Left lung (tissue), 14 donors: ENCODE data around the gene ZNF726. TPM values are rescaled to one million over a fixed set of nuclear protein-coding genes. Genes with fewer than 3 reads are reported as not detected.

ENCODE experiments used
- ATAC-seq: fragments of 200-7000 bp; cut with Tn5 transposase; one replicate; pipeline ENCODE4 v1.9.1; 2020; ENCODE audit warnings: moderate library complexity
- DNase-seq, 4 donors: peaks; one replicate each; pipeline ENCODE4 v3.0.0-alpha.2; 2013 to 2020
- H3K27ac ChIP-seq, 2 donors: fragments of 200-600 bp; sonication (generic) in 1 of 2; one replicate each; pipeline versions ENCODE4 v1.5.0 to v1.8.0; 2020 to 2021
- H3K27me3 ChIP-seq, 2 donors: fragments of 200-600 bp; sonication (generic) in 1 of 2; one replicate each; pipeline versions ENCODE4 v1.5.0 to v1.8.0; 2020 to 2021
- H3K36me3 ChIP-seq, 2 donors: fragments of 200-600 bp; sonication (generic) in 1 of 2; one replicate each; pipeline versions ENCODE4 v1.5.0 to v1.8.0; 2020 to 2021
- H3K4me1 ChIP-seq, 2 donors: fragments of 200-600 bp; one replicate each; pipeline ENCODE4 v1.8.0; 2021
- H3K4me3 ChIP-seq, 2 donors: fragments of 200-600 bp; sonication (generic) in 1 of 2; one replicate each; pipeline versions ENCODE4 v1.5.0 to v1.8.0; 2020 to 2021; ENCODE audit warnings: mild to moderate bottlenecking in 1 of 2
- H3K9me3 ChIP-seq, 2 donors: fragments of 200-600 bp; sonication (generic) in 1 of 2; one replicate each; pipeline versions ENCODE4 v1.5.0 to v1.8.0; 2020 to 2021
- intact Hi-C, 2 donors: fragments of 100-400 bp; cut with DNase I; formaldehyde crosslinking; loops; one replicate each; pipeline versions ENCODE4 v1.11.2 to v1.14.2; 2022
- long read RNA-seq, 12 donors: library from polyadenylated mRNA in 2 of 12; unstranded in 2 of 12; transcript quantifications; one replicate each; pipeline ENCODE4 v2.0.0 and lab custom pipeline, GENCODE V29; 2019 to 2026
- polyA plus RNA-seq, 6 donors: library from polyadenylated mRNA; unstranded; fragments of 120-200 nt; gene quantifications; one replicate each; pipeline ENCODE4 v1.2.1, GENCODE V29; 2013; ENCODE audit not compliant: insufficient read length in 6 of 6
- total RNA-seq, 2 donors: library from RNA; stranded (reverse); fragmentation: NEBNext Ultra II Directional; extraction: Animal tissue kit (Norgen Biotek cat#: 25700); gene quantifications; one replicate each; pipeline ENCODE4 v1.2.1, GENCODE V29; 2021
- TF ChIP-seq, protein P1 (sequence below), 2 donors: fragments of 200-600 bp; sonication (generic) in 1 of 2; IDR thresholded peaks; one replicate each; pipeline versions ENCODE4 v1.5.0 to v1.8.0; 2021; ENCODE audit warnings: antibody characterized with exemption in 2 of 2
- donor health status: DM: no; HTN: yes; CAD: no.
- donor health status: DM: no; HTN: no; CAD: no.

The ZNF726 gene
- total RNA-seq (1 to 10 TPM; 4.0 to 5.1 TPM), polyA plus RNA-seq (10 to 100 TPM; 12.3 to 19.4 (median 15.1) TPM)
- long read RNA-seq, donor 1, partial matches to known transcripts: 5 of 22 reads
- long read RNA-seq, donor 1, other reads (novel, unspliced or antisense): 12 of 22 reads
- long read RNA-seq, donor 2, partial matches to known transcripts: 0 of 6 reads
- long read RNA-seq, donor 2, other reads (novel, unspliced or antisense): 0 of 6 reads
- long read RNA-seq, donor 3, partial matches to known transcripts: 0 of 1 reads
- long read RNA-seq, donor 3, other reads (novel, unspliced or antisense): 0 of 1 reads
- long read RNA-seq, donor 4, partial matches to known transcripts: 0 of 2 reads
- long read RNA-seq, donor 4, other reads (novel, unspliced or antisense): 0 of 2 reads
- long read RNA-seq, donor 5, partial matches to known transcripts: 5 of 6 reads
- long read RNA-seq, donor 5, other reads (novel, unspliced or antisense): 0 of 6 reads
- long read RNA-seq, donor 6, partial matches to known transcripts: 0 of 5 reads
- long read RNA-seq, donor 6, other reads (novel, unspliced or antisense): 0 of 5 reads
- long read RNA-seq, donor 7, partial matches to known transcripts: 0 of 1 reads
- long read RNA-seq, donor 7, other reads (novel, unspliced or antisense): 0 of 1 reads
- long read RNA-seq, donor 8, partial matches to known transcripts: 0 of 2 reads
- long read RNA-seq, donor 8, other reads (novel, unspliced or antisense): 0 of 2 reads
- long read RNA-seq, donor 9, partial matches to known transcripts: 0 of 1 reads
- long read RNA-seq, donor 9, other reads (novel, unspliced or antisense): 0 of 1 reads
- long read RNA-seq, donor 10, partial matches to known transcripts: 1 of 1 reads
- long read RNA-seq, donor 10, other reads (novel, unspliced or antisense): 0 of 1 reads
- long read RNA-seq, donor 11: 0 reads
- long read RNA-seq, donor 12: 0 reads

DNA sequence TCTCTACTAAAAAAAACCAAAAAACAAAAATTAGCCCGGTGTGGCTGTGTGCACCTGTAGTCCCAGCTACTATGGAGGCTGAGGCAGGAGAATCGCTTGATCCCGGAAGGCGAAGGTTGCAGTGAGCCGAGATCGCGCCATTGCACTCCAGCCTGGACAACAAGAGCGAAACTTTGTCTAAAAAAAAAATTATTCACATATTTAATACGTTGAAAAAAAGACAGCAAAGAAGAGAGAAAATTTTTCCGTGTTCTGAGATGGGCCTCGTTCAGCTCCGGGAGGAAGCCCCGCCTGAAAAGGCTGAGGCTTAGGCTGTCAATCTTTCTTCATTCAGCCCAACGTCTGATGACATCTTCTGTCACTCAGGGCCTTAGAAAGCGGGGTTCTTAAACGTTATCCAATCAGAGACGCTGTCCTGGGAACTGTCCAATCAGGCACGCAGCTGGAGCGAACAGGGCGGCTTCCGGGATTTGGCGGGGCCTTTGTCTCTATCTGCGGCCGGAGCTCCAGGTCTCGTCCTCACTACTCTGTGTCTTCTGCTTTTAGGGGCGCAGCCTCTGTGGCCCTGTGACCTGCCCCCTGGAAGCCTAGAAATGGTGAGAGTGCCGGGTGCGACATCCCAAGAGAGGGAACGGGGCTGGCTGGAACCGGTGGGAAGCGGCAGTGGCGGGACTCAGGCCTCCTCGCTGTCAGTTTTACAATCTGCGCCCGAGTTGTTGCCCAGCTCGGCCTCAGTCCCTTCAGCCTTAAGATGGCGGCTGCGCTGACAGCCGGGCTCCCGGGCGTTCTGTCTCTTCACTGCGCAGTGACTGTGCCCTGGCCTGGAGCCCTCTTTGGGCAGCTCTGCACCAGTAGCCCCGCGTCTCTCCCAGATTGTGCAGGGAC, at the start of gene ZNF726:
Gene ZNF726 (plus strand): TSS at position 485 of the 885 bp plus-strand sequence. CDS start 109 bp downstream, at position 594.
- ATAC-seq (peak; percentile 94), DNase-seq (peak; percentile 83 to 95 (median 90))
- TF ChIP-seq, protein P1, sequence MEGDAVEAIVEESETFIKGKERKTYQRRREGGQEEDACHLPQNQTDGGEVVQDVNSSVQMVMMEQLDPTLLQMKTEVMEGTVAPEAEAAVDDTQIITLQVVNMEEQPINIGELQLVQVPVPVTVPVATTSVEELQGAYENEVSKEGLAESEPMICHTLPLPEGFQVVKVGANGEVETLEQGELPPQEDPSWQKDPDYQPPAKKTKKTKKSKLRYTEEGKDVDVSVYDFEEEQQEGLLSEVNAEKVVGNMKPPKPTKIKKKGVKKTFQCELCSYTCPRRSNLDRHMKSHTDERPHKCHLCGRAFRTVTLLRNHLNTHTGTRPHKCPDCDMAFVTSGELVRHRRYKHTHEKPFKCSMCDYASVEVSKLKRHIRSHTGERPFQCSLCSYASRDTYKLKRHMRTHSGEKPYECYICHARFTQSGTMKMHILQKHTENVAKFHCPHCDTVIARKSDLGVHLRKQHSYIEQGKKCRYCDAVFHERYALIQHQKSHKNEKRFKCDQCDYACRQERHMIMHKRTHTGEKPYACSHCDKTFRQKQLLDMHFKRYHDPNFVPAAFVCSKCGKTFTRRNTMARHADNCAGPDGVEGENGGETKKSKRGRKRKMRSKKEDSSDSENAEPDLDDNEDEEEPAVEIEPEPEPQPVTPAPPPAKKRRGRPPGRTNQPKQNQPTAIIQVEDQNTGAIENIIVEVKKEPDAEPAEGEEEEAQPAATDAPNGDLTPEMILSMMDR (IDR thresholded peaks at IDR 0.05): no peak
- Histone ChIP-seq H3K4me1 (no peaks in the 10 kb centered on the region), H3K27me3 (no peaks in the 10 kb centered on the region), H3K4me3 (peak within 1 kb of the TSS; percentile 52 to 54), H3K36me3 (no peaks in the 10 kb centered on the region), H3K27ac (peak within 1 kb of the TSS; percentile 59 to 61), H3K9me3 (peaks cover 0 to 4% of the 10 kb centered on the region in 2 donors)
- intact Hi-C loops: no loop called here

DNA sequence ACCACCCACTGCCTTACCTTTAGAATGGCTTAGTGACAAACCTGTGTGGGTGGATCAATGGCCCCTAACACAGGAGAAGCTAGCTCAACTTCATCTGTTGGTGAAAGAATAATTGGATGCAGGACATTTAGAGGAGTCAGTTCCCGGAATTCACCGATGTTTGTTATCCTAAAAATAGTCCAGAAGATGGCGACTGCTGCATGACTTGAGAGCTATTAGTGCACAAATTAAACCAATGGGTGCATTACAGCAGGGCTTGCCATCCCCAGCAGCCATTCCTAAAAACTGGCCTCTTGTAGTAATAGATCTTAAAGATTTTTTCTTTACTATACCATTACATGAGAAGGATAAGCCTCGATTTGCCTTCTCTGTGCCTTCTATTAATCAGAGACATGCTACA, 46.8 kb upstream of the ZNF726 start:
- H3K9me3 ChIP-seq: peaks cover 0 to 37% of the 10 kb centered on the region in 2 donors
- no peak overlapping the region for H3K4me3 ChIP-seq
- TF ChIP-seq, protein P1 (IDR thresholded peaks at IDR 0.05): no peak
- DNase-seq (no peak), ATAC-seq (no peak)
- no peaks in the 10 kb centered on the region for H3K4me1 ChIP-seq
- H3K36me3 ChIP-seq: peaks cover 0 to 4% of the 10 kb centered on the region in 2 donors
- H3K27me3 ChIP-seq: no peaks in the 10 kb centered on the region
- no peak overlapping the region for H3K27ac ChIP-seq
- intact Hi-C loops: no loop called here

DNA sequence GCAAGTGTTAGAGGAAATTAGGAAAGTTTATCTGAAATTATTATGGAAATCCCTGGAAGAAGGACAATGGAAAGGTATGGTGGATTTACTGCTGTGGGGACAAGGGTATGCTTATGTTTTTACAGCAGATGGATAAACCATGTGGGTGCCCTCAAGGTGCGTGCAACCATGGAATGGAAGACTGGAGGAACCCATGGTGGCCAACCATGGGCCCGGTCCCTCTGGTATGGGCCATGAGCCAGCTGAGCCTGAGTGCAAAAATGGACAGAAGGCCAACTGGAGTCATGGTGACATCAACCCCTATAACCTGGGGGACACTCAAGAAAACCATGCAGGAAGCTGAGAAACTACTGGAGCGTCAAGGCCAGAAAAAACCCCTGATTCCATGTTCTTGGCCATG, 46.1 kb upstream of the ZNF726 start:
- TF ChIP-seq, protein P1 (IDR thresholded peaks at IDR 0.05): no peak
- peaks cover 0 to 4% of the 10 kb centered on the region in 2 donors for H3K36me3 ChIP-seq
- H3K9me3 ChIP-seq: peaks cover 0 to 30% of the 10 kb centered on the region in 2 donors
- DNase-seq (no peak), ATAC-seq (no peak)
- no peaks in the 10 kb centered on the region for H3K4me1 ChIP-seq
- H3K27ac ChIP-seq: no peak overlapping the region
- no peak overlapping the region for H3K4me3 ChIP-seq
- H3K27me3 ChIP-seq: no peaks in the 10 kb centered on the region
- intact Hi-C loops: no loop called here

DNA sequence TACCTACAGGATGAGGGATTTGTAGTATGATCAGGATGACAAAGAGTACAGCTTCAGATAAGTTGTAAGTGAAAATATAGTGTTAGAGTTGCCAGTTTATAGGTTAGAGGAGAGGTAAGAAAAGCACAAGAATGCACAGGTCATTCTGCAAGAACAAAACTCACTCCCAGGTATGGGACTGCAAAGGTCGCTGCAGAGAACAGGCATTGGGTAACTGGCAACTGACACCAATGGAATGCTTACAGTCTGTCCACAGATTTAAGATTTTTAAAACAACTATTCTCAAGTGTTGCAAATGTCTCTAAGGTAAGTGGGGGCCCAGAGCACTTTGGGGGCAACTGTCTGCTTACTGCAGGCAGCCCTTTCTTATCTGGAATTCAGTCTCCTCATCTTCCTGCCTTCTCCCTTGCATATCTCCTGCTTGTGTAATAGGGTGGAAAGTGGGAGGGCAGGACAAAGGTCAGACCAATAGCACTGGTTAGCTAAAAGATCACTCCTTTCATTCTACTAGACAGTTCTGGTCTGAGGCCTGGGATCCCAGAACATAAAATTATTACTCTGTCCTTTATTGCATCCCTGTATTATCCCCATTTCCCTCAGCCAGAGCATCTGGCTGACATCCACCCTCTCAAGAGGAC, 42.3 kb upstream of the ZNF726 start:
- Histone ChIP-seq H3K27ac (no peak overlapping the region), H3K4me3 (no peak overlapping the region), H3K4me1 (no peaks in the 10 kb centered on the region), H3K36me3 (no peaks in the 10 kb centered on the region), H3K9me3 (peaks cover 0 to 25% of the 10 kb centered on the region in 2 donors), H3K27me3 (no peaks in the 10 kb centered on the region)
- TF ChIP-seq, protein P1 (IDR thresholded peaks at IDR 0.05): no peak
- ATAC-seq (no peak), DNase-seq (no peak)
- intact Hi-C loops: loop anchor here in 1 of 2 donors (5.0 kb wide), 1 partner anchor 95 kb away; no protein-coding TSS in a partner anchor
